Measurements from ENCODE around the gene TUBB4A.

GRCh38 chr19:6531163-6531955, 29.2 kb upstream of the TUBB4A start:
- TF ChIP-seq GLIS3 (CRISPR knock-in tag; IDR thresholded peaks at IDR 0.05) (no peak), CSDC2 (CRISPR knock-in tag; IDR thresholded peaks at IDR 0.05) (no peak), PATZ1 (CRISPR knock-in tag; IDR thresholded peaks at IDR 0.05; ENCODE audit: borderline replicate concordance) (no peak), ZNF565 (CRISPR knock-in tag; conservative IDR thresholded peaks at IDR 0.05; ENCODE audit: low read depth) (no peak), ZNF70 (CRISPR knock-in tag; IDR thresholded peaks at IDR 0.05) (no peak), ARNTL (CRISPR knock-in tag; IDR thresholded peaks at IDR 0.05; ENCODE audit: borderline replicate concordance, low read depth) (no peak), OSR1 (CRISPR knock-in tag; IDR thresholded peaks at IDR 0.05) (no peak), ZNF8 (CRISPR knock-in tag; IDR thresholded peaks at IDR 0.05) (no peak), TOX (CRISPR knock-in tag; IDR thresholded peaks at IDR 0.05; ENCODE audit: borderline replicate concordance) (no peak), SNAI2 (CRISPR knock-in tag; IDR thresholded peaks at IDR 0.05) (no peak), RARB (CRISPR knock-in tag; IDR thresholded peaks at IDR 0.05) (no peak), POU6F1 (CRISPR knock-in tag; IDR thresholded peaks at IDR 0.05; ENCODE audit: borderline replicate concordance, low read depth) (no peak), ZFP30 (CRISPR knock-in tag; IDR thresholded peaks at IDR 0.05) (no peak)

Measured in SK-N-SH treated with all-trans-retinoic acid at 6 μM for 48 hours (cell line).